SU-DHL-6 (cell line): ENCODE data around the gene TRABD.

Experiments used
- CTCF ChIP-seq: fragments of 200-600 bp; sonication (generic); IDR thresholded peaks from one replicate; pipeline ENCODE4 v1.5.1; 2017; ENCODE audit warnings: antibody characterized with exemption, mild to moderate bottlenecking, low read length, moderate library complexity; ENCODE audit not compliant: insufficient read depth, poor library complexity, severe bottlenecking
- EZH2phosphoT487 ChIP-seq: fragments of 200-600 bp; sonication (generic), shearing (Covaris generic); conservative IDR thresholded peaks from 2 replicates; pipeline ENCODE4 v1.6.1; 2018; ENCODE audit warnings: mild to moderate bottlenecking, antibody characterized with exemption, low read length, moderate library complexity, mixed read lengths

GRCh38 chr22:50232481-50233151 is 46.9 kb downstream of the TRABD start:
- TF ChIP-seq CTCF, result no peak
- TF ChIP-seq EZH2phosphoT487, result no peak
